H9 (cell line): ENCODE data around the gene MAP3K2. TPM values are rescaled to one million over a fixed set of nuclear protein-coding genes. Genes with fewer than 3 reads are reported as not detected.

ENCODE experiments used
- DNase-seq: peaks from one replicate; pipeline ENCODE4 v3.0.0-alpha.2; 2017
- H2AFZ ChIP-seq: one replicate; pipeline ENCODE4 v1.6.1; 2013; ENCODE audit warnings: mild to moderate bottlenecking, low read length, control low read depth, moderate library complexity
- H2AK5ac ChIP-seq: 2 replicates; pipeline ENCODE4 v1.6.1; 2013; ENCODE audit warnings: low read length, control low read depth, mixed read lengths; ENCODE audit not compliant: insufficient read length
- H2BK120ac ChIP-seq: one replicate; pipeline ENCODE4 v1.6.1; 2013; ENCODE audit warnings: low read depth, mild to moderate bottlenecking, low read length, control low read depth, inconsistent platforms; ENCODE audit not compliant: poor library complexity, severe bottlenecking
- H2BK12ac ChIP-seq: 2 replicates; pipeline ENCODE4 v1.6.1; 2013; ENCODE audit warnings: low read length, control low read depth, mixed read lengths, low read depth; ENCODE audit not compliant: insufficient read length
- H2BK15ac ChIP-seq: 2 replicates; pipeline ENCODE4 v1.6.1; 2013; ENCODE audit warnings: low read depth, low read length, control low read depth
- H2BK20ac ChIP-seq: one replicate; pipeline ENCODE4 v1.6.1; 2013; ENCODE audit warnings: low read depth, mild to moderate bottlenecking, low read length, control low read depth, inconsistent platforms; ENCODE audit not compliant: poor library complexity, severe bottlenecking
- H2BK5ac ChIP-seq: 2 replicates; pipeline ENCODE4 v1.6.1; 2013; ENCODE audit warnings: low read length, control low read depth, mixed read lengths; ENCODE audit not compliant: insufficient read length
- H3K14ac ChIP-seq: 2 replicates; pipeline ENCODE4 v1.6.1; 2013; ENCODE audit warnings: low read length, control low read depth; ENCODE audit not compliant: insufficient read depth
- H3K18ac ChIP-seq: 2 replicates; pipeline ENCODE4 v1.6.1; 2013; ENCODE audit warnings: low read depth, mild to moderate bottlenecking, mixed read lengths, low read length, control low read depth; ENCODE audit not compliant: insufficient read length
- H3K23ac ChIP-seq: 2 replicates; pipeline ENCODE4 v1.6.1; 2013; ENCODE audit warnings: low read length, control low read depth, mixed read lengths, low read depth; ENCODE audit not compliant: insufficient read length
- H3K23me2 ChIP-seq: 2 replicates; pipeline ENCODE4 v1.6.1; 2013; ENCODE audit warnings: low read depth, mild to moderate bottlenecking, mixed read lengths, low read length, control low read depth; ENCODE audit not compliant: insufficient read length, poor library complexity, severe bottlenecking
- H3K27ac ChIP-seq: 2 replicates; pipeline ENCODE4 v1.5.1; 2013; ENCODE audit warnings: low read length, control low read depth, mixed read lengths, low read depth; ENCODE audit not compliant: insufficient read length
- H3K27me3 ChIP-seq: 2 replicates; pipeline ENCODE4 v1.6.1; 2013; ENCODE audit warnings: low read length, control low read depth, inconsistent platforms; ENCODE audit not compliant: insufficient read depth
- H3K4ac ChIP-seq: 2 replicates; pipeline ENCODE4 v1.6.1; 2013; ENCODE audit warnings: low read depth, mild to moderate bottlenecking, control low read depth, inconsistent platforms, low read length, moderate library complexity
- H3K4me1 ChIP-seq: 2 replicates; pipeline ENCODE4 v1.6.1; 2013; ENCODE audit warnings: low read length, control low read depth, inconsistent platforms; ENCODE audit not compliant: insufficient read depth
- H3K4me2 ChIP-seq: 2 replicates; pipeline ENCODE4 v1.6.1; 2013; ENCODE audit warnings: low read length, control low read depth, mixed read lengths; ENCODE audit not compliant: insufficient read length, insufficient read depth
- H3K56ac ChIP-seq: 2 replicates; pipeline ENCODE4 v1.6.1; 2013; ENCODE audit warnings: low read depth, mild to moderate bottlenecking, mixed read lengths, low read length, control low read depth; ENCODE audit not compliant: insufficient read length
- H3K79me1 ChIP-seq: 2 replicates; pipeline ENCODE4 v1.6.1; 2013; ENCODE audit warnings: low read depth, mild to moderate bottlenecking, moderate library complexity, low read length, control low read depth, inconsistent platforms; ENCODE audit not compliant: insufficient read depth, poor library complexity, severe bottlenecking
- H3K79me2 ChIP-seq: 2 replicates; pipeline ENCODE4 v1.6.1; 2013; ENCODE audit warnings: low read length, control low read depth, inconsistent platforms; ENCODE audit not compliant: insufficient read depth
- H3K9ac ChIP-seq: 2 replicates; pipeline ENCODE4 v1.6.1; 2013; ENCODE audit warnings: low read length, control low read depth, mixed read lengths; ENCODE audit not compliant: insufficient read length; ENCODE audit errors: extremely low read depth
- H3K9me3 ChIP-seq: one replicate; pipeline ENCODE4 v1.6.1; 2013; ENCODE audit warnings: low read depth, low read length, inconsistent platforms; ENCODE audit not compliant: control insufficient read depth
- H3T11ph ChIP-seq: one replicate; pipeline ENCODE4 v1.6.1; 2013; ENCODE audit warnings: mild to moderate bottlenecking, low read length, control low read depth, inconsistent platforms
- H4K20me1 ChIP-seq: one replicate; pipeline ENCODE4 v1.6.1; 2013; ENCODE audit not compliant: control insufficient read depth, insufficient read length, insufficient read depth
- H4K5ac ChIP-seq: 2 replicates; pipeline ENCODE4 v1.6.1; 2013; ENCODE audit warnings: low read depth, mild to moderate bottlenecking, mixed read lengths, low read length, control low read depth; ENCODE audit not compliant: insufficient read length
- H4K8ac ChIP-seq: replicated peaks from 2 replicates; pipeline ENCODE4 v1.6.1; 2013; ENCODE audit warnings: low read length, control low read depth, mixed read lengths, low read depth; ENCODE audit not compliant: insufficient read length
- H4K91ac ChIP-seq: 2 replicates; pipeline ENCODE4 v1.6.1; 2013; ENCODE audit warnings: low read depth, mild to moderate bottlenecking, moderate library complexity, mixed read lengths, low read length, control low read depth; ENCODE audit not compliant: insufficient read length
- H3K27ac Mint-ChIP-seq, 3 experiments: 2 replicates in 2 of 3; 3 replicates in 1 of 3; pipeline ENCODE4 v1.8.0; 2020 to 2021; ENCODE audit warnings: mixed read lengths in 3 of 3, mild to moderate bottlenecking in 1 of 3, moderate library complexity in 1 of 3
- H3K27me3 Mint-ChIP-seq: 2 replicates; pipeline ENCODE4 v1.8.0; 2021; ENCODE audit warnings: low read depth, mild to moderate bottlenecking, moderate library complexity, mixed read lengths
- H3K36me3 Mint-ChIP-seq, 3 experiments: 2 replicates in 2 of 3; 3 replicates in 1 of 3; pipeline ENCODE4 v1.8.0; 2020 to 2021; ENCODE audit warnings: low read depth in 3 of 3, mixed read lengths in 3 of 3; ENCODE audit not compliant: insufficient read depth in 1 of 3
- H3K4me1 Mint-ChIP-seq, 2 experiments: 2 replicates each; pipeline ENCODE4 v1.8.0; 2020; ENCODE audit warnings: mixed read lengths in 2 of 2
- H3K4me3 Mint-ChIP-seq, 2 experiments: 2 replicates in 1 of 2; 3 replicates in 1 of 2; pipeline ENCODE4 v1.8.0; 2020 to 2021; ENCODE audit warnings: mild to moderate bottlenecking in 2 of 2, mixed read lengths in 2 of 2, moderate library complexity in 1 of 2
- H3K9me3 Mint-ChIP-seq, 2 experiments: 2 replicates in 1 of 2; 3 replicates in 1 of 2; pipeline ENCODE4 v1.8.0; 2020; ENCODE audit warnings: mild to moderate bottlenecking in 2 of 2, mixed read lengths in 2 of 2, moderate library complexity in 1 of 2
- WGBS: extraction: QIAGEN DNeasy Blood & Tissue Kit; methylation state at CpG from one replicate; pipeline ENCODE4 v1.1.7; 2013; ENCODE audit warnings: missing lambda C conversion rate, low lambda C conversion rate, mixed read lengths; ENCODE audit not compliant: insufficient read length; ENCODE audit errors: extremely low coverage; 5-methylcytosine and 5-hydroxymethylcytosine counted together
- total RNA-seq: library from RNA; stranded (reverse); gene quantifications from 2 replicates; pipeline ENCODE4 v1.2.1, GENCODE V29; 2021
- TF ChIP-seq, protein P1 (sequence below): fragments of 200-600 bp; sonication (generic); conservative IDR thresholded peaks from 3 replicates; pipeline ENCODE4 v1.8.0; 2021; ENCODE audit warnings: antibody characterized with exemption, mild to moderate bottlenecking

Gene MAP3K2
- total RNA-seq, 1 experiment from 2014 or later, result 25.8 TPM

DNA sequence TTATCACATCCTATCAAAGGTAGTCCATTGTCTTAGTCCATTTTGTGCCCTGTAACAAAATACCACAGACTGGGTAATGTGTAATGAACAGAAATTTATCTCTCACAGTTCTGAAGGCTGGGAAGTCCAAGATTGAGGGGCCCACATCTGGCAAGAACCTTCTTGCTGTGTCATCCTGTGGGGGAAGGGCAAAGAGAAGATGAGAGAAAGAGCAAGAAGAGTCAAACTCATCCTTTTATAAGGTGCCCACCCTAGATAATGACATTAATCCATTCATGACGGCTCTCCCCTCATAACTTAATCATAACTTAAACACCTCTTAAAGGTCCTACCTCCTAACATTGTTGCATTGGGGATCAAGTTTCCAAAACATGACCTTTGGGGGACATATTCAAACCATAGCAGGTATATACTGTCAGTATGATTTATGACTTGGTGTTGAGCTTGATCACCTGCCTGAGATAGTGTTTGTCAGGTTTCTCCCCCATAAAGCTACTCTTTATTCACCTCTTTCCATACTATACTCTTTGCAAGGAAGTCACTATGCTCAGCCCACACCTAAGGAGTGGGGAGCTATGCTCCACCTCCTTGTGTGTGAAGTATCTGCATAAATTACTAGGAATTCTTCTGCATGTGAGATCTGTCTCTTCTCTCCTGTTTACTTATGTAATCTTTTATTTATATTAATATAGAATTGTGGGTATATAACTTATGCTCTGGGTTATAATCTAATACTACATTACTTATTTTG, 5.2 kb upstream of the MAP3K2 start:
- Histone ChIP-seq H3K27me3 (no peaks in the 10 kb centered on the region; the same call in 1 of the 2 replicates), H3K9me3 (no peaks in the 10 kb centered on the region), H2AFZ (no peak overlapping the region), H4K20me1 (no peaks in the 10 kb centered on the region), H2BK15ac (no peak overlapping the region), H4K8ac (no peak overlapping the region), H3K23me2 (no peaks in the 10 kb centered on the region), H2BK12ac (no peak overlapping the region), H4K5ac (no peak overlapping the region), H3K79me1 (no peaks in the 10 kb centered on the region), H3K14ac (no peak overlapping the region), H2BK5ac (no peak overlapping the region), H3K9ac (no peak overlapping the region), H3K56ac (no peak overlapping the region), H2AK5ac (no peak overlapping the region), H3T11ph (no peak overlapping the region), H3K18ac (no peak overlapping the region), H2BK20ac (no peak overlapping the region), H4K91ac (no peak overlapping the region), H3K4me2 (no peak overlapping the region), H2BK120ac (no peak overlapping the region), H3K27ac (no peak overlapping the region), H3K23ac (no peak overlapping the region), H3K79me2 (no peaks in the 10 kb centered on the region), H3K4me1 (0 out of 2 replicates have a peak, but pooled peaks cover 4% of the 10 kb centered on the region), H3K4ac (no peak overlapping the region)
- peak overlapping the region in 1 of 3 experiments; percentile 68; a peak in 1 of 7 replicates for H3K27ac Mint-ChIP-seq
- peaks cover 10 to 14% of the 10 kb centered on the region in 2 experiments for H3K4me1 Mint-ChIP-seq
- no CpG with 5 or more reads among the region's 1 CpG for WGBS
- peaks cover 3 to 5% (median 4%) of the 10 kb centered on the region in 3 experiments; a peak in 5 of 7 replicates for H3K36me3 Mint-ChIP-seq
- no peak for DNase-seq
- TF ChIP-seq, protein P1, sequence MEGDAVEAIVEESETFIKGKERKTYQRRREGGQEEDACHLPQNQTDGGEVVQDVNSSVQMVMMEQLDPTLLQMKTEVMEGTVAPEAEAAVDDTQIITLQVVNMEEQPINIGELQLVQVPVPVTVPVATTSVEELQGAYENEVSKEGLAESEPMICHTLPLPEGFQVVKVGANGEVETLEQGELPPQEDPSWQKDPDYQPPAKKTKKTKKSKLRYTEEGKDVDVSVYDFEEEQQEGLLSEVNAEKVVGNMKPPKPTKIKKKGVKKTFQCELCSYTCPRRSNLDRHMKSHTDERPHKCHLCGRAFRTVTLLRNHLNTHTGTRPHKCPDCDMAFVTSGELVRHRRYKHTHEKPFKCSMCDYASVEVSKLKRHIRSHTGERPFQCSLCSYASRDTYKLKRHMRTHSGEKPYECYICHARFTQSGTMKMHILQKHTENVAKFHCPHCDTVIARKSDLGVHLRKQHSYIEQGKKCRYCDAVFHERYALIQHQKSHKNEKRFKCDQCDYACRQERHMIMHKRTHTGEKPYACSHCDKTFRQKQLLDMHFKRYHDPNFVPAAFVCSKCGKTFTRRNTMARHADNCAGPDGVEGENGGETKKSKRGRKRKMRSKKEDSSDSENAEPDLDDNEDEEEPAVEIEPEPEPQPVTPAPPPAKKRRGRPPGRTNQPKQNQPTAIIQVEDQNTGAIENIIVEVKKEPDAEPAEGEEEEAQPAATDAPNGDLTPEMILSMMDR, result no peak
- H3K9me3 Mint-ChIP-seq, result peaks cover 3% of the 10 kb centered on the region in 2 experiments; a peak in 2 of 5 replicates
- no peak overlapping the region for H3K4me3 Mint-ChIP-seq
- H3K27me3 Mint-ChIP-seq, result no peaks in the 10 kb centered on the region
